22Rv1 (cell line): ENCODE measurements around the gene LDLRAD4.

Experiments
- H3K27ac ChIP-seq: fragments of 450-650 bp; 2 replicates; pipeline ENCODE4 v1.5.1; 2017
- ZFX ChIP-seq: fragments of 450-650 bp; IDR thresholded peaks from 2 replicates; pipeline ENCODE4 v1.6.1; 2017; ENCODE audit warnings: antibody characterized with exemption, borderline replicate concordance
- TF ChIP-seq, protein P1 (sequence below): fragments of 450-650 bp; IDR thresholded peaks from 2 replicates; pipeline ENCODE4 v1.5.1; 2017; ENCODE audit warnings: mild to moderate bottlenecking

The LDLRAD4 gene

GRCh38 chr18:13374468-13375301 is 156.1 kb downstream of the LDLRAD4 start:
- H3K27ac ChIP-seq, result no peak overlapping the region
- TF ChIP-seq, protein P1, sequence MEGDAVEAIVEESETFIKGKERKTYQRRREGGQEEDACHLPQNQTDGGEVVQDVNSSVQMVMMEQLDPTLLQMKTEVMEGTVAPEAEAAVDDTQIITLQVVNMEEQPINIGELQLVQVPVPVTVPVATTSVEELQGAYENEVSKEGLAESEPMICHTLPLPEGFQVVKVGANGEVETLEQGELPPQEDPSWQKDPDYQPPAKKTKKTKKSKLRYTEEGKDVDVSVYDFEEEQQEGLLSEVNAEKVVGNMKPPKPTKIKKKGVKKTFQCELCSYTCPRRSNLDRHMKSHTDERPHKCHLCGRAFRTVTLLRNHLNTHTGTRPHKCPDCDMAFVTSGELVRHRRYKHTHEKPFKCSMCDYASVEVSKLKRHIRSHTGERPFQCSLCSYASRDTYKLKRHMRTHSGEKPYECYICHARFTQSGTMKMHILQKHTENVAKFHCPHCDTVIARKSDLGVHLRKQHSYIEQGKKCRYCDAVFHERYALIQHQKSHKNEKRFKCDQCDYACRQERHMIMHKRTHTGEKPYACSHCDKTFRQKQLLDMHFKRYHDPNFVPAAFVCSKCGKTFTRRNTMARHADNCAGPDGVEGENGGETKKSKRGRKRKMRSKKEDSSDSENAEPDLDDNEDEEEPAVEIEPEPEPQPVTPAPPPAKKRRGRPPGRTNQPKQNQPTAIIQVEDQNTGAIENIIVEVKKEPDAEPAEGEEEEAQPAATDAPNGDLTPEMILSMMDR, result no peak
- no peak for TF ChIP-seq ZFX

DNA sequence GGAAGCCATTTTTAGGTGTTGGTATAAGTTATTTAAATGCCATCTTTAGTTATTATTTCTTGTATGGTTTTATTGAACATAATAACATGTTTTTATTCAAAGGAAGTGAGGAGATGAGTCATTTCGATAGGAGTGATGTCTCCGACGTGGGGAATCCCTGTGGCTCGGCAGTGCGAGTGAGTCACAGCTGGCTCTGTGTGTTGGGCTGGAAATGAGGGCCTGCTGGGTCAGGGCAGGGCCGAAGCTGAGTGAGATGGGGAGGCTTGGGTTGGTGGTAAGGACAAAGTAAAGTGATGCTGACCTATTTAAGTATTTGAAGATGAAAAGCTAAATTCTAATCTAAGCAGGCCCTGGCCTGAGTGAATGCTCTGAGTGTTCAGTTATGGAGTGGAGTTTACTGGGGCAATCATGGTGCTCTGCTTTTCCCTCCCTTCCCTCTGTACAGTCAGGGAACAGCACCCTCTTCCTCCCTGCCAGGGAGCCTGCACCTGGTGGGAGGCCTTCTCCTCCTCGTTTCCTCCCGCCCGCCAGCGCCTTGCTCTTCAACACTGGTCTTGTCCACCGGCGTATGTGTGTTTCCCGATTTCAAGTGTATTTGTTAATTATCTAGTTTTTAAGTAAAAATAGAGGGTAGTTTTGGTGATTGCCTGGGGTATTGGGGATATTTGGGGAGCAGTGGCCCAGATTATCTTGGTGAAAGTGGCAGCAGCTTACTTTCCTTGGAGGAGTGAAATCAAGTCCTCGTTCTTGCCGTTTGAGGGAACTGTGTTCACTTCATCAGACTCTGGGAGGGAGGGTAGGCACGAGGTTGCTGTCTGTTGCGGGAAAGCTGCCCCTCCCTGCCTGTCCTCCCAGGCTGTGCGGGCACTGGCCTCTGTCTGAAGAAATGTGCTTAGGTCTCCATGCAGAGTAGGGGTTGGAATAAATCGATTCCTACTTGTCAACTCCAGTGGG is 157.0 kb downstream of the LDLRAD4 start:
- TF ChIP-seq ZFX, result no peak
- TF ChIP-seq, protein P1, result no peak
- no peak overlapping the region for H3K27ac ChIP-seq

GRCh38 chr18:13376298-13376840 is 157.8 kb downstream of the LDLRAD4 start:
- no peak overlapping the region for H3K27ac ChIP-seq
- TF ChIP-seq ZFX, result no peak
- TF ChIP-seq, protein P1, result no peak

- no peak for TF ChIP-seq ZFX
- TF ChIP-seq, protein P1, result no peak
Measured at GRCh38 chr18:13376841-13377351, 158.3 kb downstream of the LDLRAD4 start.

DNA sequence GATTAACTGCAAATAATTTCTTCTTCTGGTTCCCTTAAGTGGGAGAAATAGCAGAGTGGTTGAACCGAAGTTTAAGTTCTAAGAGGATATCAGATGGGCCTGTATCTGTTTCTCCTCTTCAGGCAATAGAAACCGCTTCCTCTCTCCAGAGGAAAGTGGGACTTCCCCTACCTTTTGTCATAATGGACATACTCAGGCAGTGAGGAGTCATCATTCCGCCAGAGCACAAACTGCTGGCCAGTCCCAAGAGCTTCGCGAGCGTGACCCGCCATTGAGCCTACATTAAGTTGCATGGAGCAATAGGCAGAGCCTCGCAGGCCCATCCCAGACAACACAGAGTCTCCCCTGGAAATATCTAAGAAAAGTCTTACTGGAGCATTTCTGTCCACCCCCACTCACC is 158.9 kb downstream of the LDLRAD4 start:
- no peak overlapping the region for H3K27ac ChIP-seq
- TF ChIP-seq, protein P1, result no peak
- TF ChIP-seq ZFX, result no peak

More at GRCh38 chr18:13376841-13377351, 158.3 kb downstream of the LDLRAD4 start:
- H3K27ac ChIP-seq, result no peak overlapping the region

- no peak for TF ChIP-seq ZFX
- TF ChIP-seq, protein P1, result no peak
- no peak overlapping the region for H3K27ac ChIP-seq
Measured at GRCh38 chr18:13378150-13378549, 159.6 kb downstream of the LDLRAD4 start.
